Measurements from ENCODE around the gene NHEJ1. TPM values are rescaled to one million over a fixed set of nuclear protein-coding genes. Genes with fewer than 3 reads are reported as not detected.

The NHEJ1 gene
- total RNA-seq, 1 experiment from 2014 or later = 28.4 TPM

- DNase-seq (ENCODE audit: low read depth, low spot score) = no peak
- in situ Hi-C loops (cut with HindIII; ENCODE audit: low pct_unique_long_range_greater_than_20kb, low sequenced_read_pairs) = no loop called here
Observed at GRCh38 chr2:219082332-219082958, 78.2 kb downstream of the NHEJ1 start.

- in situ Hi-C loops (cut with HindIII; ENCODE audit: low pct_unique_long_range_greater_than_20kb, low sequenced_read_pairs) = no loop called here
Observed at GRCh38 chr2:219081701-219082331, 78.8 kb downstream of the NHEJ1 start.

GRCh38 chr2:219081096-219081495, 79.5 kb downstream of the NHEJ1 start:
- in situ Hi-C loops (cut with HindIII; ENCODE audit: low pct_unique_long_range_greater_than_20kb, low sequenced_read_pairs) = no loop called here
- DNase-seq (ENCODE audit: low read depth, low spot score) = no peak

More at GRCh38 chr2:219081701-219082331, 78.8 kb downstream of the NHEJ1 start:
- DNase-seq (ENCODE audit: low read depth, low spot score) = no peak

GRCh38 chr2:219079417-219079816, 81.2 kb downstream of the NHEJ1 start:
- no peak for DNase-seq (ENCODE audit: low read depth, low spot score)

GRCh38 chr2:219078951-219079350, 81.7 kb downstream of the NHEJ1 start:
- in situ Hi-C loops (cut with HindIII; ENCODE audit: low pct_unique_long_range_greater_than_20kb, low sequenced_read_pairs) = no loop called here
- no peak for DNase-seq (ENCODE audit: low read depth, low spot score)

More at GRCh38 chr2:219079417-219079816, 81.2 kb downstream of the NHEJ1 start:
- in situ Hi-C loops (cut with HindIII; ENCODE audit: low pct_unique_long_range_greater_than_20kb, low sequenced_read_pairs) = no loop called here

- no peak for DNase-seq (ENCODE audit: low read depth, low spot score)
- in situ Hi-C loops (cut with HindIII; ENCODE audit: low pct_unique_long_range_greater_than_20kb, low sequenced_read_pairs) = no loop called here
Observed at GRCh38 chr2:219078126-219078525, 82.5 kb downstream of the NHEJ1 start.

- in situ Hi-C loops (cut with HindIII; ENCODE audit: low pct_unique_long_range_greater_than_20kb, low sequenced_read_pairs) = no loop called here
- no peak for DNase-seq (ENCODE audit: low read depth, low spot score)
Observed at GRCh38 chr2:219076253-219076652, 84.4 kb downstream of the NHEJ1 start.

GRCh38 chr2:219073413-219074129, 87.0 kb downstream of the NHEJ1 start:
- DNase-seq (ENCODE audit: low read depth, low spot score) = peak; percentile 78
- in situ Hi-C loops (cut with HindIII; ENCODE audit: low pct_unique_long_range_greater_than_20kb, low sequenced_read_pairs) = no loop called here

GRCh38 chr2:219072741-219073250, 87.8 kb downstream of the NHEJ1 start:
- in situ Hi-C loops (cut with HindIII; ENCODE audit: low pct_unique_long_range_greater_than_20kb, low sequenced_read_pairs) = no loop called here

GRCh38 chr2:219071131-219071816, 89.3 kb downstream of the NHEJ1 start:
- no peak for DNase-seq (ENCODE audit: low read depth, low spot score)
- in situ Hi-C loops (cut with HindIII; ENCODE audit: low pct_unique_long_range_greater_than_20kb, low sequenced_read_pairs) = no loop called here

More at GRCh38 chr2:219072741-219073250, 87.8 kb downstream of the NHEJ1 start:
- no peak for DNase-seq (ENCODE audit: low read depth, low spot score)

- no peak for DNase-seq (ENCODE audit: low read depth, low spot score)
- in situ Hi-C loops (cut with HindIII; ENCODE audit: low pct_unique_long_range_greater_than_20kb, low sequenced_read_pairs) = no loop called here
Observed at GRCh38 chr2:219065484-219065883, 95.1 kb downstream of the NHEJ1 start.

GRCh38 chr2:219062081-219062480, 98.5 kb downstream of the NHEJ1 start:
- DNase-seq (ENCODE audit: low read depth, low spot score) = no peak
- in situ Hi-C loops (cut with HindIII; ENCODE audit: low pct_unique_long_range_greater_than_20kb, low sequenced_read_pairs) = no loop called here

GRCh38 chr2:219060821-219061791, 99.5 kb downstream of the NHEJ1 start, which contains the start of gene IHH:
Gene IHH (minus strand): TSS chr2:219060921. CDS start chr2:219060467, 454 bp downstream.
- no peak for DNase-seq (ENCODE audit: low read depth, low spot score)
- in situ Hi-C loops (cut with HindIII; ENCODE audit: low pct_unique_long_range_greater_than_20kb, low sequenced_read_pairs) = no loop called here

GRCh38 chr2:219059725-219060682, 100.6 kb downstream of the NHEJ1 start:
- in situ Hi-C loops (cut with HindIII; ENCODE audit: low pct_unique_long_range_greater_than_20kb, low sequenced_read_pairs) = no loop called here
- DNase-seq (ENCODE audit: low read depth, low spot score) = no peak

- in situ Hi-C loops (cut with HindIII; ENCODE audit: low pct_unique_long_range_greater_than_20kb, low sequenced_read_pairs) = no loop called here
- DNase-seq (ENCODE audit: low read depth, low spot score) = no peak
Observed at GRCh38 chr2:219059375-219059724, 101.3 kb downstream of the NHEJ1 start.
